Measurements from ENCODE around the gene MICOS13.

The MICOS13 gene

DNA sequence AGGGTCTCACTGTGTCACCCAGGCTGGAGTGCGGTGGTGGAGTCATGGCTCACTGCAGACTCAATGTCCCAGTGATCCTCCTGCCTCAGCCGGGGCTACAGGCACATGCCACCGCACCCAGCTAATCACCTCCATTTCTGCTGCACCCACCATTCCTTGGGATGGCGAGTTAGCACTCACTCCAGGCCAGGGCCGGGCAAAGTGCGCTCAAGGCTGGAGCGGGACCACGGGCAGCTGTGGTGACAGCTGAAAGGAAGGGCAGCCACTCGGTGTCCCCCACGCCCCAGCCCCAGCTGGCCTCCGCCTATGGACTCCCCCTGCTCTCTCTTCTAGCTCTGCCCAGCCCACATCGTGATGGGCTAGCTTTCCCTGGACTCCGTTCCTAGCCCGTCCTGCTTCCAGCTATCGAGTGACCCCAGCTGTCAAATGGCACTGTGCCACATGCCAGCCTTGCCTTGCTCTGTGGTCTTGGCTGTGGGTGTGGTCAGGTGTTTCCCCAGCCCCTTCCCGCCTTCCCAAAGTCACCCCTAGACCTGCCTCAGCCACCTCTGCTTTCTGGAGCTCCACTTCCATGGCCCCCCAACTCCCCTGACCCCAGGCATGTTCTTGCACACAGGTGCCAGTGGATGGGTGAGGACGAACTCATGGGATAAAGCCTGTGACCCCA is 4.1 kb downstream of the MICOS13 start:
- Mint-ChIP-seq H3K4me1 (peaks cover 16% of the 10 kb centered on the region), H3K4me3 (no peak overlapping the region), H3K36me3 (ENCODE audit: low read depth) (peaks cover 16% of the 10 kb centered on the region), H3K27me3 (ENCODE audit: low read depth, poor library complexity) (no peaks in the 10 kb centered on the region), H3K27ac (peak overlapping the region; percentile 43), H3K9me3 (no peaks in the 10 kb centered on the region)
- DNase-seq: no peak
- TF ChIP-seq, protein P1, sequence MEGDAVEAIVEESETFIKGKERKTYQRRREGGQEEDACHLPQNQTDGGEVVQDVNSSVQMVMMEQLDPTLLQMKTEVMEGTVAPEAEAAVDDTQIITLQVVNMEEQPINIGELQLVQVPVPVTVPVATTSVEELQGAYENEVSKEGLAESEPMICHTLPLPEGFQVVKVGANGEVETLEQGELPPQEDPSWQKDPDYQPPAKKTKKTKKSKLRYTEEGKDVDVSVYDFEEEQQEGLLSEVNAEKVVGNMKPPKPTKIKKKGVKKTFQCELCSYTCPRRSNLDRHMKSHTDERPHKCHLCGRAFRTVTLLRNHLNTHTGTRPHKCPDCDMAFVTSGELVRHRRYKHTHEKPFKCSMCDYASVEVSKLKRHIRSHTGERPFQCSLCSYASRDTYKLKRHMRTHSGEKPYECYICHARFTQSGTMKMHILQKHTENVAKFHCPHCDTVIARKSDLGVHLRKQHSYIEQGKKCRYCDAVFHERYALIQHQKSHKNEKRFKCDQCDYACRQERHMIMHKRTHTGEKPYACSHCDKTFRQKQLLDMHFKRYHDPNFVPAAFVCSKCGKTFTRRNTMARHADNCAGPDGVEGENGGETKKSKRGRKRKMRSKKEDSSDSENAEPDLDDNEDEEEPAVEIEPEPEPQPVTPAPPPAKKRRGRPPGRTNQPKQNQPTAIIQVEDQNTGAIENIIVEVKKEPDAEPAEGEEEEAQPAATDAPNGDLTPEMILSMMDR (IDR thresholded peaks at IDR 0.05): no peak

DNA sequence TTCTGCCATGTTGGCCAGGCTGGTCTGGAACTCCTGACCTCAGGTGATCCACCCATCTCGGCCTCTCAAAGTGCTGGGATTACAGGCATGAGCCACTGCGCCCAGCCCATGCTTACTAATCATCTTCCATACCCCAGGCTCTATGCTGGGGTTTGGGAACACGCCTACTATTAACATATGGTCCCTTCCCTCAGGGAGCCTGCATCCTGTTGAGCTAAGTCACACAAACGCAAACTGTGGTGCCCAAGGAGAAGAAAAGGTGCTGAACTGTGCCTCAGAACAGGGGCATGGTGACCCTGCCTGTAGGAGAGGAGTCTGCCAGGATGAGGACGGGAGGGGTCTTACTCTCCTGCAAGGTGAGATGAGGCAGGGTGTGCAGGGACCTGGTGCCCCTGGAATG is 5.6 kb downstream of the MICOS13 start:
- TF ChIP-seq, protein P1 (IDR thresholded peaks at IDR 0.05): no peak
- no peak for DNase-seq
- Mint-ChIP-seq H3K4me3 (no peak overlapping the region), H3K27ac (no peak overlapping the region), H3K27me3 (ENCODE audit: low read depth, poor library complexity) (no peaks in the 10 kb centered on the region), H3K4me1 (peaks cover 9% of the 10 kb centered on the region), H3K9me3 (no peaks in the 10 kb centered on the region), H3K36me3 (ENCODE audit: low read depth) (peaks cover 22% of the 10 kb centered on the region)

- no peak overlapping the region for H3K4me3 Mint-ChIP-seq
- no peaks in the 10 kb centered on the region for H3K4me1 Mint-ChIP-seq
- TF ChIP-seq, protein P1 (IDR thresholded peaks at IDR 0.05): no peak
- H3K9me3 Mint-ChIP-seq: no peaks in the 10 kb centered on the region
- DNase-seq: no peak
- H3K36me3 Mint-ChIP-seq (ENCODE audit: low read depth): peaks cover 31% of the 10 kb centered on the region
- H3K27me3 Mint-ChIP-seq (ENCODE audit: low read depth, poor library complexity): no peaks in the 10 kb centered on the region
- H3K27ac Mint-ChIP-seq: no peak overlapping the region
These were observed 6.6 kb downstream of the MICOS13 start for GRCh38 chr19:5673752-5674151.

- TF ChIP-seq, protein P1 (IDR thresholded peaks at IDR 0.05): no peak
- H3K27me3 Mint-ChIP-seq (ENCODE audit: low read depth, poor library complexity): no peaks in the 10 kb centered on the region
- no peak overlapping the region for H3K4me3 Mint-ChIP-seq
- H3K36me3 Mint-ChIP-seq (ENCODE audit: low read depth): peaks cover 40% of the 10 kb centered on the region
- no peak overlapping the region for H3K27ac Mint-ChIP-seq
- H3K9me3 Mint-ChIP-seq: no peaks in the 10 kb centered on the region
- no peak for DNase-seq
- H3K4me1 Mint-ChIP-seq: no peaks in the 10 kb centered on the region
These were observed 7.4 kb downstream of the MICOS13 start for GRCh38 chr19:5672708-5673459.

- Mint-ChIP-seq H3K27me3 (ENCODE audit: low read depth, poor library complexity) (no peaks in the 10 kb centered on the region), H3K4me3 (no peak overlapping the region), H3K27ac (no peak overlapping the region), H3K9me3 (no peaks in the 10 kb centered on the region), H3K36me3 (ENCODE audit: low read depth) (peaks cover 49% of the 10 kb centered on the region), H3K4me1 (peaks cover 8% of the 10 kb centered on the region)
- TF ChIP-seq, protein P1 (IDR thresholded peaks at IDR 0.05): no peak
- no peak for DNase-seq
These were observed 8.7 kb downstream of the MICOS13 start for GRCh38 chr19:5671600-5671999.

All from nephron progenitor cell (in vitro differentiated cells).